Activated gamma-delta T cell treated with anti-CD3 and anti-CD28 coated beads, Interleukin-2, amount 50 U/mL, for 16 hours (primary cell): ENCODE data around the gene NACC2.
A peak's percentile ranks its signal among the peaks of the same experiment; 100 is the strongest.

ENCODE experiments used
- DNase-seq: peaks from one replicate; pipeline ENCODE4 v3.0.0-alpha.2; 2020; ENCODE audit warnings: low read depth

NACC2 gene

GRCh38 chr9:136128436-136128835 is 33.3 kb upstream of the NACC2 start:
- no peak for DNase-seq

- no peak for DNase-seq
These were observed 32.2 kb upstream of the NACC2 start for GRCh38 chr9:136127313-136127712.

- DNase-seq = no peak
These were observed 30.0 kb upstream of the NACC2 start for GRCh38 chr9:136124976-136125692.

GRCh38 chr9:136122425-136123383 is 27.6 kb upstream of the NACC2 start:
- DNase-seq = peak; percentile 70

GRCh38 chr9:136121801-136122200 is 26.7 kb upstream of the NACC2 start:
- no peak for DNase-seq

GRCh38 chr9:136120438-136120844 is 25.4 kb upstream of the NACC2 start:
- DNase-seq = no peak

- DNase-seq = no peak
These were observed 24.8 kb upstream of the NACC2 start for GRCh38 chr9:136119883-136120393.

GRCh38 chr9:136119061-136119882 is 24.2 kb upstream of the NACC2 start:
- no peak for DNase-seq

- DNase-seq = peak; percentile 93
These were observed 23.4 kb upstream of the NACC2 start, which contains the start of gene TMEM250 for GRCh38 chr9:136118320-136119060. Gene TMEM250, minus strand, starts transcription at chr9:136118875. Its CDS starts 1,975 bp downstream, at chr9:136116900.

GRCh38 chr9:136117916-136118319 is 22.8 kb upstream of the NACC2 start:
- no peak for DNase-seq

- no peak for DNase-seq
These were observed 22.3 kb upstream of the NACC2 start for GRCh38 chr9:136117291-136117915.

GRCh38 chr9:136116360-136117098 is 21.4 kb upstream of the NACC2 start:
- DNase-seq = no peak

GRCh38 chr9:136115641-136116359 is 20.7 kb upstream of the NACC2 start:
- no peak for DNase-seq

GRCh38 chr9:136115206-136115605 is 20.1 kb upstream of the NACC2 start:
- DNase-seq = no peak

GRCh38 chr9:136114610-136115009 is 19.5 kb upstream of the NACC2 start:
- no peak for DNase-seq

GRCh38 chr9:136112541-136112940 is 17.5 kb upstream of the NACC2 start:
- DNase-seq = no peak

- DNase-seq = no peak
These were observed 16.8 kb upstream of the NACC2 start for GRCh38 chr9:136111910-136112309.

- DNase-seq = no peak
These were observed 16.1 kb upstream of the NACC2 start for GRCh38 chr9:136111190-136111589.
